NOMO-1 treated with dmso at 0.1 percent for 144 hours (cell line): ENCODE measurements around the gene SECISBP2L.

ENCODE experiments used
- DNase-seq: peaks from one replicate; lab custom pipeline; 2025; ENCODE audit not compliant: unreplicated experiment; lab: John Stamatoyannopoulos, UW

Gene SECISBP2L

GRCh38 chr15:48966595-48967301, 79.5 kb downstream of the SECISBP2L start:
- no peak for DNase-seq

DNA sequence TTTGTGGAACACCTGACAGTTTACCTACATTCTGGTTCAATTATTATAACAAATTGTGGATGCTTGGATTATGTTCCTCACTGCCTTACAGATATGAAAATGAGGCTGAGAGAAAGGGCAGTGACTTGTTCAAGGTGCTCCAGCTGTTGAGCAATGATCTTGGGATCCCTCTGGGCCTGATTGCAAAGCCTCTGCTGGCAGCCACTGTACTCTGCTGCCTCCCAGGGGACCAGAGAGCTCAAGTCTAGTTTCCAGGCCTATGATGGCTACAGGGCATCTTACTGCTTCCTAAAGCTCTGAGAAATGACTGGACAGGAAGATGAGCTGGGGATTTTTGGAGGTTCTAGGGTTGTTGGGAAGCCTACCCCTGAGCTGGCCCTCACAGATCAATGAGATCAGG, 80.3 kb downstream of the SECISBP2L start:
- DNase-seq, result no peak

DNA sequence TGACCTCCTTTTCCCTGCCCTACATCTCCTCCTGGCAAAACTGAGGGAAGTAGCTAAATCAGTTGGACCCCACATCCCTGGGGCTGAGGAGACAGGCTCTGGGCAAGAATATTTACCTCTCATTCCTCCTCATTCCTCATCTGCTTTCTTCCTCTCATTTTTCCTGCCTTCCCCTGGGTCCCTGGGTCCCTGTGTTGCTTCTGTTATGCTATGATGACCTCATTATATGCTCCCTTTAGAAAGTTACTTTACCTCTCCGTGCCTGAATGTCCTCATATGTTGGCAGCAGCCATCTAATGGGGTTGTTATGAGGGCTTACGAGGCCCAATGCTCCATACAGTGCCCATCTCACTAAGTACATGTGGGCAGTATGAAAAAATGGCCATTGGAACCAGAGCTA, 81.3 kb downstream of the SECISBP2L start:
- DNase-seq, result no peak

DNA sequence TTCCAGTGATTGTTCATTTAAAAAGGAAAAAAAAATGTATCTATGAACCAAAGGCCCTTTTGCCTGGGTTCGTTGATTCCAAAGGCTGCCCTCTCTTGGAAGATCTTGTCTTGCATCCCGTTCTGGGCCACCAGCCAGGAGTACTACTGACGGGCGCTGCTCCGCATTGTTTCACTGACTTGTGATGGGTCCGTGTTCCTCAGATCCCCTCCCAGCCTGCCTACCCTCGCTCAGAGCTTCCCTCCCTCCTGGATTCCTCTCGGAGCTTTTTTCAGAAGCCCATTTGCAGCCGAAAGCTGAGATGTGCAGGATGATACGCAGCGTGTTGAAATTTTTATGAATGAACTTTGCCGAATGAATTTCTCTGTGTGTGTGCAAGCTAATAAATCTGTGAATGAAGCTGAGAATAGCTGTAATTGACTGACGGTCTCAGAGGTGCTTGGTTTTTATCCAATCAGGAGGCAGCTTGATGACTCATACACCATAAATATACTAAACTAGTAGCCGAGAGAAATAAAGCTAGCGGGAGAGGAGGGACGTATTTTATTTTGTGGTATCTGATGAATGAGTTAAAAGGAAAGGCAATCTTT, 82.6 kb downstream of the SECISBP2L start, which contains the start of gene SHC4:
TSS of gene SHC4 (minus strand) at position 396 of the 590 bp plus-strand sequence. CDS start 904 bp downstream, outside the sequence.
- DNase-seq, result no peak

GRCh38 chr15:48962662-48963523, 83.4 kb downstream of the SECISBP2L start:
- DNase-seq, result no peak

DNA sequence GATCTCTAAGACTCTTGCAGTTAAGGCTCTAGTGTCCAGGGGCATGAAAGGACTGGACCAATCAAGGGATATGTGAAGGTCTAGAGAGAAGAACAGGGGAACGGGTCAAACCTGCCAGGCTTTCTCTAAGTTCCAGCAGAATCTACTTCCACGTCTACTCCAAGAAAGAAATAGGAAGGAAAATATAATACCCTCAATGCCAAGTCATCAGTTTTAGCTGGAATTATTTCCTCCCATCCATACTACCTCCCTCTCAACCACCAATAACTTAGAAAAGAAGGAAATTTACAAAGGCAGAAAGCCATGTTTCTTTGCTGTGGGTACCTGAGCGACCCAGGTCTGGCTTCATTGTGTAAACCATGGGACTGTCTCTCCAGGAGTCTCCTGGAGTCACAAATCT, 90.3 kb downstream of the SECISBP2L start:
- DNase-seq, result no peak

GRCh38 chr15:48955370-48955769, 90.9 kb downstream of the SECISBP2L start:
- no peak for DNase-seq

DNA sequence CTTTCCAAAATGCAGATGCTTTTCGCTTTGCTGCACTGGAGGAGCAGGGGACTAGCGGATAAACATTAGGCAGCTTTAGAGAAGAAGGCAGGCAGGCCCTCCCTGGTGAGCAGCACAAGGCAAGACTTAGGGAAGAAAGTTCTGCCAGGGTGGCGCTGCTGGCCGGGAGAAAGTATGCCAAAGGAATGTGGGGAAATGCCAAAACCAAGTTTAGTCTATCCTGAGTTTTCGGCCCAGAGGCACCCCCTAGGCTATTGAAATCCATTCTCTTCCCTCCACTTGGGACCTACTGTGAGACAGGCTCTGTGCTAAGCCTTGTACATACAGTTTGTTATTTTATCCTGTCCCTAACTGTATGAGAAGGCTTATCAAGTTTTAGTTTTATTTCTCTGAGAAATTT, 91.7 kb downstream of the SECISBP2L start:
- no peak for DNase-seq

GRCh38 chr15:48946840-48947187, 99.4 kb downstream of the SECISBP2L start:
- DNase-seq, result no peak

GRCh38 chr15:48946074-48946839, 100.0 kb downstream of the SECISBP2L start:
- DNase-seq, result no peak

GRCh38 chr15:48945386-48945785, 100.9 kb downstream of the SECISBP2L start:
- DNase-seq, result no peak

DNA sequence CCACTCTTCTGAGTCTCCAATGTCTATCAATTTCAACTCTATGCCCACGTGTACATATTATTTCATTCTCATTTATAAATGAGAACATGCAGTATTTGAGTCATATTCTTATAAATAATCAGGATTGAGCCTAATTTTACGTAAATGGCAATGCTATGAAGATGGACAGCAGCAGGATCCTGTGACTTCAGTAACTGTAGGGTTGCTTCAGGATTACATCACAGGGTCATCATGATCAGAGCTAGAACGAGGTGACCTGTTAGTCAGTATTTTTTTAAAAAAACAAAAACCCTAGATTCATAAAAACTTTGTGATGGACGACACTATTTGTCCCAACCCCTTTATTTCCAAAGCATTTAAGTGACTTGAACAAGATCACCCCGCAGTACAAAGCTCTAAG, 104.3 kb downstream of the SECISBP2L start:
- no peak for DNase-seq

- DNase-seq, result no peak
These were observed 105.7 kb downstream of the SECISBP2L start for GRCh38 chr15:48940508-48940907.

GRCh38 chr15:48939648-48940047, 106.6 kb downstream of the SECISBP2L start:
- DNase-seq, result no peak
